GM12878 (cell line): Measurements from ENCODE around the gene BTBD6. TPM values are rescaled to one million over a fixed set of nuclear protein-coding genes. Genes with fewer than 3 reads are reported as not detected.
A peak's percentile ranks its signal among the peaks of the same experiment; 100 is the strongest.

Source experiments
- ATAC-seq: fragments of 200-7000 bp; cut with Tn5 transposase; 3 replicates; pipeline ENCODE4 v1.9.1; 2020; ENCODE audit warnings: mild to moderate bottlenecking, moderate library complexity
- Bru-seq: library from RNA; stranded (reverse); fragments of 400-500 nt; gene quantifications from one replicate; lab custom pipeline; 2021; lab: Mats Ljungman, UMichigan
- BruChase-seq, 2 experiments: library from RNA; stranded (reverse); fragments of 400-500 nt; gene quantifications; one replicate each; lab custom pipeline; 2021; lab: Mats Ljungman, UMichigan
- BruUV-seq: library from RNA; stranded (reverse); fragments of 400-500 nt; replicated peaks from 2 replicates; lab custom pipeline; 2021; lab: Mats Ljungman, UMichigan
- CTCF ChIA-PET: fragments of 300-600 bp; sonication (Branson Sonifier 250); formaldehyde crosslinking; extraction: SDS; loops from one replicate; lab custom pipeline; 2021; ENCODE audit warnings: inconsistent platforms; lab: Yijun Ruan, JAX
- POLR2A ChIA-PET: fragments of 350-600 bp; formaldehyde crosslinking; extraction: SDS; loops from one replicate; lab custom pipeline; 2021; ENCODE audit warnings: inconsistent platforms; lab: Charles Lee
- RAD21 ChIA-PET: fragments of 300-600 bp; sonication (Branson Sonifier 250); formaldehyde crosslinking; loops from one replicate; lab custom pipeline; 2023; ENCODE audit warnings: antibody characterized with exemption; ENCODE audit not compliant: unreplicated experiment; lab: Charles Lee
- SMC1A ChIA-PET: fragments of 300-600 bp; sonication (Branson Sonifier 250); formaldehyde crosslinking; loops from one replicate; lab custom pipeline; 2023; ENCODE audit not compliant: unreplicated experiment, uncharacterized antibody; lab: Charles Lee
- DNase-seq: peaks from one replicate; pipeline ENCODE4 v3.0.0-alpha.2; 2011; ENCODE audit warnings: low read depth, low spot score
- FAIRE-seq: peaks from 3 replicates; lab custom pipeline; 2011; peaks lifted over from hg19 to GRCh38; lab: Jason Lieb, UNC
- H2AFZ ChIP-seq: 2 replicates; pipeline ENCODE4 v1.6.0; 2011; ENCODE audit warnings: low read depth, low read length, control low read depth; ENCODE audit not compliant: control insufficient read depth
- H3K27ac ChIP-seq: 2 replicates; pipeline ENCODE4 v1.5.1; 2011; ENCODE audit warnings: control low read depth; ENCODE audit not compliant: control insufficient read depth, insufficient read depth
- H3K27me3 ChIP-seq, 2 experiments: replicated peaks in 1 of 2; 2 replicates each; pipeline versions ENCODE4 v1.6.0 to v1.6.1; 2011; ENCODE audit warnings: low read length in 1 of 2; ENCODE audit not compliant: control insufficient read depth in 2 of 2, insufficient read depth in 2 of 2
- H3K36me3 ChIP-seq, 2 experiments: 2 replicates each; pipeline ENCODE4 v1.5.1; 2011; ENCODE audit warnings: low read length in 1 of 2; ENCODE audit not compliant: control insufficient read depth in 2 of 2, insufficient read depth in 2 of 2
- H3K4me1 ChIP-seq: 2 replicates; pipeline ENCODE4 v1.6.1; 2011; ENCODE audit warnings: mild to moderate bottlenecking, low read length, moderate library complexity, mixed read lengths; ENCODE audit not compliant: control insufficient read depth, insufficient read depth
- H3K4me2 ChIP-seq: 2 replicates; pipeline ENCODE4 v1.6.0; 2011; ENCODE audit warnings: control low read depth; ENCODE audit not compliant: control insufficient read depth, insufficient read depth
- H3K4me3 ChIP-seq: fragments of 200-600 bp; sonication (generic); 2 replicates; pipeline ENCODE4 v1.5.1; 2016
- H3K79me2 ChIP-seq: 2 replicates; pipeline ENCODE4 v1.6.0; 2011; ENCODE audit warnings: low read length; ENCODE audit not compliant: control insufficient read depth, insufficient read depth
- H3K9ac ChIP-seq: 2 replicates; pipeline ENCODE4 v1.8.0; 2011; ENCODE audit warnings: low read length, control low read depth, mixed read lengths; ENCODE audit not compliant: control insufficient read depth, insufficient read depth
- H3K9me3 ChIP-seq: replicated peaks from 3 replicates; pipeline ENCODE4 v1.5.1; 2011; ENCODE audit warnings: mild to moderate bottlenecking, low read length; ENCODE audit not compliant: control insufficient read depth, insufficient read depth
- H4K20me1 ChIP-seq: 2 replicates; pipeline ENCODE4 v1.6.0; 2011; ENCODE audit not compliant: control insufficient read depth, insufficient read depth
- BCL11A ChIP-seq: IDR thresholded peaks from 2 replicates; pipeline ENCODE4 v1.6.1; 2011; ENCODE audit warnings: low read depth, low read length
- IRF4 ChIP-seq: IDR thresholded peaks from 2 replicates; pipeline ENCODE4 v1.6.1; 2011; ENCODE audit warnings: low read depth, low read length
- KLF5 ChIP-seq: fragments of 450-650 bp; IDR thresholded peaks from 2 replicates; pipeline ENCODE4 v1.6.1; 2014; ENCODE audit warnings: mild to moderate bottlenecking; ENCODE audit not compliant: partially characterized antibody
- LARP7 ChIP-seq: fragments of 450-650 bp; IDR thresholded peaks from 2 replicates; pipeline ENCODE4 v1.6.1; 2017; ENCODE audit warnings: mild to moderate bottlenecking
- NFYB ChIP-seq: IDR thresholded peaks from 2 replicates; pipeline ENCODE4 v1.6.1; 2011; ENCODE audit warnings: low read depth, mild to moderate bottlenecking, low read length, improper control_type of control experiment, moderate library complexity; ENCODE audit not compliant: insufficient read depth
- PKNOX1 ChIP-seq: fragments of 450-650 bp; IDR thresholded peaks from 2 replicates; pipeline ENCODE4 v1.6.1; 2016; ENCODE audit warnings: mild to moderate bottlenecking
- RAD21 ChIP-seq: IDR thresholded peaks from 2 replicates; pipeline ENCODE4 v1.6.1; 2011; ENCODE audit warnings: mild to moderate bottlenecking, low read depth, low read length, moderate library complexity; ENCODE audit not compliant: insufficient read depth
- SMAD5 ChIP-seq: IDR thresholded peaks from 2 replicates; pipeline ENCODE4 v1.6.1; 2016; ENCODE audit warnings: antibody characterized with exemption, low read depth
- STAT3 ChIP-seq: IDR thresholded peaks from 2 replicates; pipeline ENCODE4 v1.6.1; 2011; ENCODE audit warnings: low read depth, low read length, improper control_type of control experiment
- TBL1XR1 ChIP-seq: IDR thresholded peaks from 2 replicates; pipeline ENCODE4 v1.6.1; 2012; ENCODE audit warnings: low read depth, low read length, improper control_type of control experiment
- TCF3 ChIP-seq: IDR thresholded peaks from 2 replicates; pipeline ENCODE4 v1.6.1; 2012; ENCODE audit warnings: low read depth, mild to moderate bottlenecking, low read length, borderline replicate concordance; ENCODE audit not compliant: insufficient read depth
- ZNF622 ChIP-seq: fragments of 450-650 bp; IDR thresholded peaks from 2 replicates; pipeline ENCODE4 v1.6.1; 2017; ENCODE audit warnings: mild to moderate bottlenecking, inconsistent platforms
- WGBS: methylation state at CpG from one replicate; pipeline ENCODE4 v1.1.6; 2016; ENCODE audit warnings: low lambda C conversion rate; ENCODE audit not compliant: insufficient replicate concordance, insufficient coverage; ENCODE audit errors: missing lambda C conversion rate; 5-methylcytosine and 5-hydroxymethylcytosine counted together
- in situ Hi-C: fragments of 300-500 bp; cut with MboI; formaldehyde crosslinking; loops from 9 replicates; pipeline ENCODE4 v1.14.3; 2018; ENCODE audit warnings: mixed read lengths
- intact Hi-C: fragments of 100-400 bp; cut with micrococcal nuclease; formaldehyde crosslinking; loops from one replicate; pipeline ENCODE4 v1.14.2; 2022; ENCODE audit not compliant: unreplicated experiment
- long read RNA-seq, 2 experiments: library from polyadenylated mRNA; unstranded; transcript quantifications; one replicate each; pipeline ENCODE4 v2.0.0, GENCODE V29; 2019 to 2020
- polyA minus RNA-seq, 3 experiments: library from RNA; depleted of rRNA, polyadenylated mRNA; stranded (reverse); fragments of >200 nt; gene quantifications; 2 replicates each; pipeline ENCODE4 v1.2.3, GENCODE V29; 2011
- polyA plus RNA-seq, 11 experiments: library from polyadenylated mRNA; depleted of rRNA in 4 of 11; unstranded in 6 of 11; stranded (reverse) in 5 of 11; fragments of >200 nt; fragmentation: Nextera tagmentation in 4 of 11; fragmentation: Illumina TruSeq in 1 of 11; extraction: Ambion mirVana in 4 of 11; extraction: Trizol in 1 of 11; gene quantifications; 1 replicate in 1 of 11; 2 replicates in 10 of 11; pipeline versions ENCODE4 v1.2.1 to v1.2.3, GENCODE V29; 2011 to 2016; ENCODE audit warnings: inconsistent platforms in 2 of 11, missing spikeins in 2 of 11, low read depth in 1 of 11
- total RNA-seq, 4 experiments: library from RNA; depleted of rRNA in 3 of 4; stranded (reverse); fragments of >200 nt in 3 of 4; fragmentation: Illumina TruSeq in 1 of 4; extraction: Trizol in 1 of 4; gene quantifications; 2 replicates each; pipeline versions ENCODE4 v1.2.1 to v1.2.3, GENCODE V29; 2013 to 2021
- TF ChIP-seq, protein P1 (sequence below): IDR thresholded peaks from 2 replicates; pipeline ENCODE4 v1.6.1; 2011; ENCODE audit warnings: borderline replicate concordance, low read depth, mild to moderate bottlenecking, moderate library complexity, low read length; ENCODE audit not compliant: insufficient read depth, poor library complexity, severe bottlenecking
- TF ChIP-seq, protein P2 (sequence below): IDR thresholded peaks from 2 replicates; pipeline ENCODE4 v1.6.1; 2012; ENCODE audit warnings: low read depth, low read length, improper control_type of control experiment
- TF ChIP-seq, protein P3 (sequence below): fragments of 450-650 bp; IDR thresholded peaks from 2 replicates; pipeline ENCODE4 v1.6.1; 2014; ENCODE audit warnings: mild to moderate bottlenecking

The BTBD6 gene
- total RNA-seq (2013; cell fraction: nucleolus; rRNA removed): 7.0 and 8.1 TPM in 2 replicates
- 33.4 and 36.0 TPM in 2 replicates for total RNA-seq (2014; rRNA removed)
- total RNA-seq (2014; rRNA removed; fragmentation: Illumina TruSeq; extraction: Trizol): 18.6 and 20.8 TPM in 2 replicates
- 26.2 and 26.4 TPM in 2 replicates for total RNA-seq (2021)
- 8.5 TPM for polyA plus RNA-seq (2011; ENCODE audit: low read depth)
- 8.4 and 13.8 TPM in 2 replicates for polyA plus RNA-seq (2011; rRNA removed)
- 15.8 and 22.1 TPM in 2 replicates for polyA plus RNA-seq (2011; cell fraction: cytosol; rRNA removed)
- polyA plus RNA-seq (2011; cell fraction: nucleus; rRNA removed): 41.5 and 42.8 TPM in 2 replicates
- 13.7 and 15.0 TPM in 2 replicates for polyA plus RNA-seq (2012)
- 6.2 and 17.8 TPM in 2 replicates for polyA plus RNA-seq (2014; fragmentation: Illumina TruSeq; extraction: Trizol)
- 1 to 10 TPM; 3.6 to 9.8 TPM for polyA plus RNA-seq (2014; fragmentation: Nextera tagmentation; extraction: Ambion mirVana)
- polyA plus RNA-seq (2014; rRNA removed): 36.5 and 42.0 TPM in 2 replicates
- polyA plus RNA-seq (2016; fragmentation: Nextera tagmentation; extraction: Ambion mirVana): 1 to 10 TPM; 1.4 to 2.1 TPM
- 8.6 and 14.2 TPM in 2 replicates for polyA minus RNA-seq (2011; rRNA and poly(A)+ RNA removed)
- 5.3 and 7.5 TPM in 2 replicates for polyA minus RNA-seq (2011; cell fraction: cytosol; rRNA and poly(A)+ RNA removed)
- 6.0 and 8.9 TPM in 2 replicates for polyA minus RNA-seq (2011; cell fraction: nucleus; rRNA and poly(A)+ RNA removed)
- percentile 55 among the genes with signal in this experiment for Bru-seq, nascent RNA
- BruChase-seq, experiment 1, labeled RNA remaining after a 6-hour chase: percentile 68 among the genes with signal in this experiment
- percentile 55 among the genes with signal in this experiment for BruChase-seq, experiment 2, labeled RNA remaining after a 2-hour chase
- long read RNA-seq, experiment 1: 0 reads
- long read RNA-seq, experiment 2, partial matches to known transcripts: 3 of 4 reads
- long read RNA-seq, experiment 2, other reads (novel, unspliced or antisense): 0 of 4 reads

DNA sequence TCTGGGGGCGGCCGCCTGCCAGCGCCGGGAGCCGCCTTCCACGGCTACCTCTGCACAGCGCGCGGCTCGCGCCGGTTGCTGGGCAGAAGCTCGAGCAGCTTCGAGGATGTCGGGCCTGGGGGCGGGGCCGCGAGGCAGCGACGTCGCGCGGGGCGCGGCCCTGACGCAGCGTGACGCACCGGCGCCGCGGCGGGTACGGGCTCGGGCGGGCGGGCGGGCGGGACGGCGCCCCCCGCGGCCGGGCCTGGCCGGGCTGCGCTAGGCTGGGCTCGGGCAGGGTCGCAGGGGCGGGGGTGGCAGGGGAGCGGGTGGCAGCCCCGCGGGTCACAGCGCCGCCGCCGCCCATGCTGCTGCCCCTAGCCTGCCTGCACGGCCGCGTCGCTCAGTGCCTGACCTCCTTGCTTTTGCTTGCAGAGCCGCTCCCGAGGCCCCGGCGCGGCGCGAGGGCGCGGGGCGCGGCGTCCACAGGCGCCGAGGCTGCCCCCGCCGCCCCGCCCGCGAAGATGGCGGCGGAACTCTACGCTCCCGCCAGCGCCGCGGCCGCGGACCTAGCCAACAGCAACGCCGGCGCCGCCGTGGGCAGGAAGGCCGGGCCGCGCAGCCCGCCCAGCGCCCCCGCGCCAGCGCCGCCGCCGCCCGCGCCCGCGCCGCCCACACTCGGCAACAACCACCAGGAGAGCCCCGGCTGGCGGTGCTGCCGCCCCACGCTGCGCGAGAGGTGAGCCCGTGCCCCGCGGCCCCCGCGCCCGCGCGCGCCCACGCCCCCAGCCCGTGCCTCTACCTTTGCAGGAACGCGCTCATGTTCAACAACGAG is at the start of gene BTBD6:
Gene BTBD6 (plus strand): TSS at position 166 of the 814 bp plus-strand sequence. CDS start 179 bp downstream, at position 345.
- ChIA-PET CTCF (interaction anchor here (0.5 to 0.6 kb wide), 2 partner anchors 159 to 817 kb away, joined by 3 read pairs; no protein-coding TSS in a partner anchor), POLR2A (interaction anchor here (0.6 kb wide), 1 partner anchor 47 kb away, joined by 6 read pairs; no protein-coding TSS in a partner anchor), RAD21 (interaction anchor here (0.6 kb wide), 1 partner anchor 52 kb away, joined by 3 read pairs; the partner anchor contains the start of gene BRF1), SMC1A (no interaction called here)
- peaks cover 14% of the 10 kb centered on the region for H3K4me1 ChIP-seq
- in situ Hi-C loops: no loop called here
- peak within 1 kb of the TSS; percentile 59 for H3K27ac ChIP-seq
- H3K4me3 ChIP-seq: peak within 1 kb of the TSS; percentile 66
- peak; percentile 97 for ATAC-seq
- no peaks in the 10 kb centered on the region for H3K27me3 ChIP-seq
- no TSS peak for BruUV-seq
- peaks cover 6% of the 10 kb centered on the region; the same call in 1 of the 2 replicates for H3K79me2 ChIP-seq
- intact Hi-C loops: no loop called here
- no peaks in the 10 kb centered on the region for H3K9me3 ChIP-seq
- WGBS: under 1% methylated on average over 61 of the region's 130 CpGs
- H3K9ac ChIP-seq: peak within 1 kb of the TSS; percentile 67
- DNase-seq: peak; percentile 9
- H3K4me2 ChIP-seq: peak within 1 kb of the TSS; percentile 99
- H2AFZ ChIP-seq: peak within 1 kb of the TSS; percentile 91
- peaks cover 14% of the 10 kb centered on the region in 2 experiments; a peak in 3 of 4 replicates for H3K36me3 ChIP-seq
- H4K20me1 ChIP-seq: no peaks in the 10 kb centered on the region
- FAIRE-seq: no peak
- TF ChIP-seq BCL11A (no peak), STAT3 (no peak), NFYB (no peak), ZNF622 (no peak), IRF4 (no peak), TCF3 (no peak), SMAD5 (no peak), KLF5 (no peak), PKNOX1 (no peak), TBL1XR1 (no peak), LARP7 (peak; percentile 8; the same call in 1 of the 2 replicates), RAD21 (no peak)
- TF ChIP-seq, protein P1, sequence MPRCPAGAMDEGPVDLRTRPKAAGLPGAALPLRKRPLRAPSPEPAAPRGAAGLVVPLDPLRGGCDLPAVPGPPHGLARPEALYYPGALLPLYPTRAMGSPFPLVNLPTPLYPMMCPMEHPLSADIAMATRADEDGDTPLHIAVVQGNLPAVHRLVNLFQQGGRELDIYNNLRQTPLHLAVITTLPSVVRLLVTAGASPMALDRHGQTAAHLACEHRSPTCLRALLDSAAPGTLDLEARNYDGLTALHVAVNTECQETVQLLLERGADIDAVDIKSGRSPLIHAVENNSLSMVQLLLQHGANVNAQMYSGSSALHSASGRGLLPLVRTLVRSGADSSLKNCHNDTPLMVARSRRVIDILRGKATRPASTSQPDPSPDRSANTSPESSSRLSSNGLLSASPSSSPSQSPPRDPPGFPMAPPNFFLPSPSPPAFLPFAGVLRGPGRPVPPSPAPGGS: no peak
- TF ChIP-seq, protein P2, sequence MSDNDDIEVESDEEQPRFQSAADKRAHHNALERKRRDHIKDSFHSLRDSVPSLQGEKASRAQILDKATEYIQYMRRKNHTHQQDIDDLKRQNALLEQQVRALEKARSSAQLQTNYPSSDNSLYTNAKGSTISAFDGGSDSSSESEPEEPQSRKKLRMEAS: no peak; the same call in 1 of the 2 replicates
- TF ChIP-seq, protein P3, sequence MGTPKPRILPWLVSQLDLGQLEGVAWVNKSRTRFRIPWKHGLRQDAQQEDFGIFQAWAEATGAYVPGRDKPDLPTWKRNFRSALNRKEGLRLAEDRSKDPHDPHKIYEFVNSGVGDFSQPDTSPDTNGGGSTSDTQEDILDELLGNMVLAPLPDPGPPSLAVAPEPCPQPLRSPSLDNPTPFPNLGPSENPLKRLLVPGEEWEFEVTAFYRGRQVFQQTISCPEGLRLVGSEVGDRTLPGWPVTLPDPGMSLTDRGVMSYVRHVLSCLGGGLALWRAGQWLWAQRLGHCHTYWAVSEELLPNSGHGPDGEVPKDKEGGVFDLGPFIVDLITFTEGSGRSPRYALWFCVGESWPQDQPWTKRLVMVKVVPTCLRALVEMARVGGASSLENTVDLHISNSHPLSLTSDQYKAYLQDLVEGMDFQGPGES: no peak
